ENCODE data around the gene HOOK2.
"Not testable (repeated sequence)": the region's sequence is repeated elsewhere in the genome, so short reads cannot be mapped to it uniquely, and the experiment has no call there.

HOOK2 gene

GRCh38 chr19:12720851-12721655, 54.3 kb downstream of the HOOK2 start:
- Histone ChIP-seq H3K36me3 (ENCODE audit: control insufficient read depth, insufficient read depth, low read length) (peaks cover 6% of the 10 kb centered on the region), H3K27me3 (ENCODE audit: insufficient read depth, low read length, poor library complexity) (no peaks in the 10 kb centered on the region), H3K9ac (ENCODE audit: low read length) (peak overlapping the region; percentile 99), H3K23ac (ENCODE audit: low read length) (peak overlapping the region; percentile 81), H2BK5ac (ENCODE audit: low read length) (no peak overlapping the region), H3K4me3 (ENCODE audit: low read length) (peak overlapping the region; percentile 92), H3K27ac (ENCODE audit: low read depth, low read length) (peak overlapping the region; percentile 95), H3K4me1 (ENCODE audit: control insufficient read depth, low read depth, low read length) (no peaks in the 10 kb centered on the region), H3K56ac (ENCODE audit: low read length) (peak overlapping the region; percentile 96), H2AK5ac (ENCODE audit: low read length) (peak overlapping the region; percentile 93), H3K79me1 (ENCODE audit: low read length) (peaks cover 13% of the 10 kb centered on the region), H3K79me2 (ENCODE audit: control insufficient read depth, insufficient read depth, low read length) (peaks cover 46% of the 10 kb centered on the region), H4K5ac (ENCODE audit: low read length) (no peak overlapping the region), H3K4me2 (ENCODE audit: low read length) (peak overlapping the region; percentile 75), H3K18ac (ENCODE audit: low read length) (peak overlapping the region; percentile 98), H2BK15ac (replicated peaks; ENCODE audit: low read depth) (no peak overlapping the region), H2BK120ac (ENCODE audit: low read depth, low read length) (no peak overlapping the region), H3K4ac (ENCODE audit: low read depth, low read length) (no peak overlapping the region), H4K8ac (ENCODE audit: low read depth, low read length) (no peak overlapping the region)
- DNase-seq, result no peak
- WGBS (ENCODE audit: extremely low coverage, insufficient coverage, low lambda C conversion rate), result no CpG with 5 or more reads among the region's 59 CpGs

GRCh38 chr19:12720296-12720695, 55.1 kb downstream of the HOOK2 start:
- peaks cover 6% of the 10 kb centered on the region for H3K36me3 ChIP-seq (ENCODE audit: control insufficient read depth, insufficient read depth, low read length)
- no peak overlapping the region for H3K23ac ChIP-seq (ENCODE audit: low read length)
- peaks cover 48% of the 10 kb centered on the region for H3K79me2 ChIP-seq (ENCODE audit: control insufficient read depth, insufficient read depth, low read length)
- peak overlapping the region; percentile 75 for H3K4me2 ChIP-seq (ENCODE audit: low read length)
- H3K27ac ChIP-seq (ENCODE audit: low read depth, low read length), result no peak overlapping the region
- peak overlapping the region; percentile 96 for H3K56ac ChIP-seq (ENCODE audit: low read length)
- H3K27me3 ChIP-seq (ENCODE audit: insufficient read depth, low read length, poor library complexity), result no peaks in the 10 kb centered on the region
- no peak for DNase-seq
- H2BK5ac ChIP-seq (ENCODE audit: low read length), result no peak overlapping the region
- peak overlapping the region; percentile 99 for H3K9ac ChIP-seq (ENCODE audit: low read length)
- H2BK15ac ChIP-seq (replicated peaks; ENCODE audit: low read depth), result no peak overlapping the region
- no peak overlapping the region for H3K4ac ChIP-seq (ENCODE audit: low read depth, low read length)
- no peak overlapping the region for H2BK120ac ChIP-seq (ENCODE audit: low read depth, low read length)
- H3K4me3 ChIP-seq (ENCODE audit: low read length), result no peak overlapping the region
- WGBS (ENCODE audit: extremely low coverage, insufficient coverage, low lambda C conversion rate), result no CpG with 5 or more reads among the region's 10 CpGs
- H4K8ac ChIP-seq (ENCODE audit: low read depth, low read length), result no peak overlapping the region
- H2AK5ac ChIP-seq (ENCODE audit: low read length), result no peak overlapping the region
- no peak overlapping the region for H3K18ac ChIP-seq (ENCODE audit: low read length)
- no peaks in the 10 kb centered on the region for H3K4me1 ChIP-seq (ENCODE audit: control insufficient read depth, low read depth, low read length)
- peaks cover 14% of the 10 kb centered on the region for H3K79me1 ChIP-seq (ENCODE audit: low read length)
- H4K5ac ChIP-seq (ENCODE audit: low read length), result no peak overlapping the region

- H3K79me2 ChIP-seq (ENCODE audit: control insufficient read depth, insufficient read depth, low read length), result peaks cover 27% of the 10 kb centered on the region
- no peak overlapping the region for H3K4ac ChIP-seq (ENCODE audit: low read depth, low read length)
- no peak overlapping the region for H2BK15ac ChIP-seq (replicated peaks; ENCODE audit: low read depth)
- no peaks in the 10 kb centered on the region for H3K4me1 ChIP-seq (ENCODE audit: control insufficient read depth, low read depth, low read length)
- no peak overlapping the region for H3K27ac ChIP-seq (ENCODE audit: low read depth, low read length)
- H4K8ac ChIP-seq (ENCODE audit: low read depth, low read length), result no peak overlapping the region
- peaks cover 19% of the 10 kb centered on the region for H3K36me3 ChIP-seq (ENCODE audit: control insufficient read depth, insufficient read depth, low read length)
- WGBS (ENCODE audit: extremely low coverage, insufficient coverage, low lambda C conversion rate), result no CpG with 5 or more reads among the region's 3 CpGs
- H3K9ac ChIP-seq (ENCODE audit: low read length), result no peak overlapping the region
- no peak overlapping the region for H2AK5ac ChIP-seq (ENCODE audit: low read length)
- no peak overlapping the region for H2BK5ac ChIP-seq (ENCODE audit: low read length)
- H3K18ac ChIP-seq (ENCODE audit: low read length), result no peak overlapping the region
- H3K4me2 ChIP-seq (ENCODE audit: low read length), result no peak overlapping the region
- no peak overlapping the region for H3K23ac ChIP-seq (ENCODE audit: low read length)
- no peak overlapping the region for H3K4me3 ChIP-seq (ENCODE audit: low read length)
- H3K79me1 ChIP-seq (ENCODE audit: low read length), result peaks cover 18% of the 10 kb centered on the region
- H4K5ac ChIP-seq (ENCODE audit: low read length), result no peak overlapping the region
- H2BK120ac ChIP-seq (ENCODE audit: low read depth, low read length), result no peak overlapping the region
- no peak overlapping the region for H3K56ac ChIP-seq (ENCODE audit: low read length)
- H3K27me3 ChIP-seq (ENCODE audit: insufficient read depth, low read length, poor library complexity), result no peaks in the 10 kb centered on the region
- DNase-seq, result no peak
These were observed 59.4 kb downstream of the HOOK2 start for GRCh38 chr19:12715929-12716328.

- Histone ChIP-seq H2AK5ac (ENCODE audit: low read length) (no peak overlapping the region), H3K18ac (ENCODE audit: low read length) (no peak overlapping the region), H3K4me3 (ENCODE audit: low read length) (no peak overlapping the region), H3K79me2 (ENCODE audit: control insufficient read depth, insufficient read depth, low read length) (peaks cover 18% of the 10 kb centered on the region), H3K27ac (ENCODE audit: low read depth, low read length) (no peak overlapping the region), H4K5ac (ENCODE audit: low read length) (no peak overlapping the region), H3K27me3 (ENCODE audit: insufficient read depth, low read length, poor library complexity) (no peaks in the 10 kb centered on the region), H2BK5ac (ENCODE audit: low read length) (no peak overlapping the region), H2BK15ac (replicated peaks; ENCODE audit: low read depth) (no peak overlapping the region), H4K8ac (ENCODE audit: low read depth, low read length) (no peak overlapping the region), H3K56ac (ENCODE audit: low read length) (no peak overlapping the region), H3K4me2 (ENCODE audit: low read length) (no peak overlapping the region), H3K79me1 (ENCODE audit: low read length) (peaks cover 18% of the 10 kb centered on the region), H3K23ac (ENCODE audit: low read length) (no peak overlapping the region), H3K9ac (ENCODE audit: low read length) (no peak overlapping the region), H3K4ac (ENCODE audit: low read depth, low read length) (no peak overlapping the region), H2BK120ac (ENCODE audit: low read depth, low read length) (no peak overlapping the region), H3K4me1 (ENCODE audit: control insufficient read depth, low read depth, low read length) (no peaks in the 10 kb centered on the region), H3K36me3 (ENCODE audit: control insufficient read depth, insufficient read depth, low read length) (peaks cover 22% of the 10 kb centered on the region)
- no CpG with 5 or more reads among the region's 15 CpGs for WGBS (ENCODE audit: extremely low coverage, insufficient coverage, low lambda C conversion rate)
- DNase-seq, result no peak
These were observed 60.2 kb downstream of the HOOK2 start for GRCh38 chr19:12715102-12715501.

- not testable (repeated sequence) for H3K9ac ChIP-seq (ENCODE audit: low read length); H3K27me3 ChIP-seq (ENCODE audit: insufficient read depth, low read length, poor library complexity); H4K5ac ChIP-seq (ENCODE audit: low read length); H2BK120ac ChIP-seq (ENCODE audit: low read depth, low read length); DNase-seq; H3K4me3 ChIP-seq (ENCODE audit: low read length); H3K79me2 ChIP-seq (ENCODE audit: control insufficient read depth, insufficient read depth, low read length); H2BK15ac ChIP-seq (replicated peaks; ENCODE audit: low read depth); H4K8ac ChIP-seq (ENCODE audit: low read depth, low read length); H3K4ac ChIP-seq (ENCODE audit: low read depth, low read length); H2BK5ac ChIP-seq (ENCODE audit: low read length); H3K18ac ChIP-seq (ENCODE audit: low read length); H3K23ac ChIP-seq (ENCODE audit: low read length); H2AK5ac ChIP-seq (ENCODE audit: low read length); H3K4me2 ChIP-seq (ENCODE audit: low read length); H3K27ac ChIP-seq (ENCODE audit: low read depth, low read length); H3K4me1 ChIP-seq (ENCODE audit: control insufficient read depth, low read depth, low read length); H3K56ac ChIP-seq (ENCODE audit: low read length)
- H3K79me1 ChIP-seq (ENCODE audit: low read length), result peaks cover 10% of the 10 kb centered on the region
- peaks cover 20% of the 10 kb centered on the region for H3K36me3 ChIP-seq (ENCODE audit: control insufficient read depth, insufficient read depth, low read length)
- no CpG with 5 or more reads among the region's 9 CpGs for WGBS (ENCODE audit: extremely low coverage, insufficient coverage, low lambda C conversion rate)
These were observed 62.0 kb downstream of the HOOK2 start for GRCh38 chr19:12713304-12713703.
